Measurements from ENCODE around the gene CREB5.

CREB5 gene

GRCh38 chr7:28621369-28621841 is 209.1 kb downstream of the CREB5 start:
- no peak for DNase-seq

- no peak for DNase-seq
These were observed 210.9 kb downstream of the CREB5 start for GRCh38 chr7:28623105-28623730.

GRCh38 chr7:28623863-28624262 is 211.5 kb downstream of the CREB5 start:
- DNase-seq = no peak

GRCh38 chr7:28625432-28625831 is 213.1 kb downstream of the CREB5 start:
- DNase-seq = no peak

GRCh38 chr7:28626221-28626620 is 213.9 kb downstream of the CREB5 start:
- no peak for DNase-seq

GRCh38 chr7:28626624-28627262 is 214.4 kb downstream of the CREB5 start:
- DNase-seq = peak; percentile 20

- no peak for DNase-seq
These were observed 214.9 kb downstream of the CREB5 start for GRCh38 chr7:28627263-28627653.

- no peak for DNase-seq
These were observed 215.6 kb downstream of the CREB5 start for GRCh38 chr7:28627896-28628295.

GRCh38 chr7:28629216-28629842 is 217.0 kb downstream of the CREB5 start:
- DNase-seq = no peak

- no peak for DNase-seq
These were observed 218.0 kb downstream of the CREB5 start for GRCh38 chr7:28630350-28630749.

GRCh38 chr7:28631995-28632394 is 219.7 kb downstream of the CREB5 start:
- no peak for DNase-seq

GRCh38 chr7:28638914-28639313 is 226.6 kb downstream of the CREB5 start:
- DNase-seq = no peak

GRCh38 chr7:28640001-28640400 is 227.7 kb downstream of the CREB5 start:
- DNase-seq = no peak

GRCh38 chr7:28641752-28642545 is 229.6 kb downstream of the CREB5 start:
- no peak for DNase-seq

- no peak for DNase-seq
These were observed 230.9 kb downstream of the CREB5 start for GRCh38 chr7:28643188-28643569.

GRCh38 chr7:28643584-28644340 is 231.4 kb downstream of the CREB5 start:
- no peak for DNase-seq

- no peak for DNase-seq
These were observed 233.5 kb downstream of the CREB5 start for GRCh38 chr7:28645866-28646265.

GRCh38 chr7:28646376-28647075 is 234.2 kb downstream of the CREB5 start:
- DNase-seq = no peak

GRCh38 chr7:28647076-28647421 is 234.7 kb downstream of the CREB5 start:
- DNase-seq = no peak

GRCh38 chr7:28649189-28649588 is 236.9 kb downstream of the CREB5 start:
- no peak for DNase-seq

GRCh38 chr7:28649811-28650210 is 237.5 kb downstream of the CREB5 start:
- DNase-seq = no peak

GRCh38 chr7:28654110-28654509 is 241.8 kb downstream of the CREB5 start:
- DNase-seq = no peak
